Kidney tubule cell (primary cell): ENCODE results near the gene PDZD2.
"Not testable (repeated sequence)": the region's sequence is repeated elsewhere in the genome, so short reads cannot be mapped to it uniquely, and the experiment has no call there.

Source experiments
- DNase-seq: peaks from one replicate; pipeline ENCODE4 v3.0.0-alpha.2; 2018; ENCODE audit warnings: low spot score

The PDZD2 gene

DNA sequence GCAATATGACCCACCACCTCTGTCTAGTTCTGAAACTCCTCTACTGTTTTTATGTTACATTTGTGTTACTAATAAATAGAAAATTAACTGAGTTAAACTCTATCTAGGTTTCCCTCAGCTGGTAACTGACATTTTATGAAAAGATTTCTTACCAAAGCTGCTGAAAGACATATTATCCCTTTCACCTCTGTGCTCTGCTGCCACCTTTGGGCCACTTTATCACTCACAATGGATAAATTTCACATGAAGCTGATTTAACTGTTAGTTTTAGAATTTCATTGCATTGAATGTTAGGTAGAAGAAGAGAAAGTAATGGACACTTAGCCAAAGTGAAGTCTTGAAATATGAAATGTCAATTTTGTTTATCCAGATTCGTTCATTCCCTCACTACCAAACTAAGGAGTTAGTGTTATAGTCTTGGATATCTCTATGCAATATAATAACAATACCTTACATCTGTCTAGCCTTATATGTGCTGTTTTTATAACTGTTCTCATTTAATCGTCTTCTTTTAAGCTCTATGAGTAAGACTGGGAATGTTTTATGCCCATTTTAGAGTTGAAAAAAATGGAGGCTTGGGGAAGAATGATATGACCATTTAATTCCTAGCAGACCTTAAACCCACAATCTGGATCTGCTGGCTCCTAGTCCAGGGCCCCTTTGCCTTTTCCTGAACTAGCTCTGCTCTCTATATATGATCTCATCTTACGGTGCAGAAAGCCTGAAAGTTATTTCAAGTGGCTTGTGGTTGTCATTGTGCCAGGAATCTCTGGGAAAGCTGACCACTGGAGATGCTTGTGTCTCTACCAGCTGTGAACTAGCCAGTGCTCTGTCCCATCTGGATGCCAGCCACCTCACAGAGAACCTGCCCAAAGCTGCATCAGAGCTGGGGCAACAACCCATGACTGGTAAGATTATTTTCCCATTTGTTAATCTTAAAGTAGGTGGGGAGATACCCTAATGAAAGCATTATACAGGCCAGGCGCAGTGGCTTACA, 438.1 kb downstream of the PDZD2 start:
- peak; percentile 67 for DNase-seq

DNA sequence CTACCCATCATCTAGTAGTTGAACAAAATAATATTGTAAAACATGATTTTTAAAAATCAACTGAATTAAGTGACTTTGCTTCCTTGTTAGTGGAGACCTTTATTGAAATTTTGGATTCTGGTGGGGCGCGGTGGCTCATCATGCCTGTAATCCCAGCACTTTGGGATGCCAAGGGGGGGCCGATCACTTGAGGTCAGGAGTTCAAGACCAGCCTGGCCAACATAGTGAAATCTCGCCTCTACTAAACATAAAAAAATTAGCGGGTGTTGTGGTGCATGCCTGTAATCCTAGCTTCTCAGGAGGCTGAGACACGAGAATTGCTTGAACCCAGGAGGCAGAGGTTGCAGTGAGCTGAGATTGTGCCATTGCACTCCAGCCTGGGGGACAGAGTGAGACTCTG, 439.9 kb downstream of the PDZD2 start:
- not testable (repeated sequence) for DNase-seq

DNA sequence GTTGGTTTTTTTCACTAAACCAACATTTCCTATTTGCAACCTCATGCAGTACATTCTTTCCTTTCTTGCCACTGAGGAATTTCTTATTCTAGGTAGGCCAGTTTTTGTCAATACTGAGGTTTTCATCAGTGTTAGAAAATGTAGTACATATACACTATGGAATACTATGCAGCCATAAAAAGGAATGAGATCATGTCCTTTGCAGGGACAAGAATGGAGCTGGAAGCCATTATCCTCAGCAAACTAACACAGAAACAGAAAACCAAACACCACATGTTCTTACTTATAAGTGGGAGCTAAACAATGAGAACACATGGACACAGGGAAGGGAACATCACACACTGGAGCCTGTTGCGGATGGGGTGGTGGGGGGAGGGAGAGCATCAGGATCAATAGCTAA, 441.6 kb downstream of the PDZD2 start:
- DNase-seq: not testable (repeated sequence)

DNA sequence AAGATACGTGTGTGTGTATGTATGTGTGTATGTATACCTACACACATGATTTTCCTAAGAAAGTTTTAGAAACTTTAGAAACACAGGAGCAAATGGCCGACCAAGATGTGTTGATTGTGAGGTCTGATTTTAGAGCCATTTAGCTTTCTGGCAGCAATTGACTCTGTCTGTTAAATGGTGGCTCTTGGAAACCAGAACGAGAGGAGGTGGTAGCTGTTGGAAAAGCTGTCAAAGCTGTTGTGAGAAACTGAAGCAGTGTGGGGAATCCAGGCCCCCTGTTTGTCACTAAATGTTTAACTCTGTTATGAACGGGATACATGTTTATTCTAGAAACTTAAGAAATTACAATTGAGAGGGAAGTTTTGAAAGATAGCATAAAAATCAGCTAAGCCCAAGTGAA, 443.8 kb downstream of the PDZD2 start:
- DNase-seq: no peak

DNA sequence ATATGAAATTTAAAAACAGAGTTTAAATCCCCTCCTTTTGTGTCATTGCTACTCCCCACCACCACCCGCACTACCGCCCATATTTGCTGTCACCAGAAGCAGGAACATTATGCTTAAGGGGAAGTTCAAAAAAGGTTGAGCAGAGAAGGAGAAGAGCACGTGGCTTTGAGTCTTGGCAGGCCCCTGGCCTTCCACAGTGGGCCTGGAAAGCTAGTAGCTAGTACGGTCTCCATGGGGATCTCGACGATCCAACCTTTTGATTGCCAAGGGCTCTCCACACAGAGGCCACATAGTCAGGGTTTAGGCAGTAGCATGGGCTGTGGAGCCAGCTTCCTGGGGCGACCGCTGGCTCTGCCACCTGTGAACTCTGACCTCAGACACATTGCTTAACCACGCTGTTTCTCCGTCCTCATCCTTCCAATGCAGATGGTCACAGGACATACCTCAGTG, 445.1 kb downstream of the PDZD2 start:
- no peak for DNase-seq

DNA sequence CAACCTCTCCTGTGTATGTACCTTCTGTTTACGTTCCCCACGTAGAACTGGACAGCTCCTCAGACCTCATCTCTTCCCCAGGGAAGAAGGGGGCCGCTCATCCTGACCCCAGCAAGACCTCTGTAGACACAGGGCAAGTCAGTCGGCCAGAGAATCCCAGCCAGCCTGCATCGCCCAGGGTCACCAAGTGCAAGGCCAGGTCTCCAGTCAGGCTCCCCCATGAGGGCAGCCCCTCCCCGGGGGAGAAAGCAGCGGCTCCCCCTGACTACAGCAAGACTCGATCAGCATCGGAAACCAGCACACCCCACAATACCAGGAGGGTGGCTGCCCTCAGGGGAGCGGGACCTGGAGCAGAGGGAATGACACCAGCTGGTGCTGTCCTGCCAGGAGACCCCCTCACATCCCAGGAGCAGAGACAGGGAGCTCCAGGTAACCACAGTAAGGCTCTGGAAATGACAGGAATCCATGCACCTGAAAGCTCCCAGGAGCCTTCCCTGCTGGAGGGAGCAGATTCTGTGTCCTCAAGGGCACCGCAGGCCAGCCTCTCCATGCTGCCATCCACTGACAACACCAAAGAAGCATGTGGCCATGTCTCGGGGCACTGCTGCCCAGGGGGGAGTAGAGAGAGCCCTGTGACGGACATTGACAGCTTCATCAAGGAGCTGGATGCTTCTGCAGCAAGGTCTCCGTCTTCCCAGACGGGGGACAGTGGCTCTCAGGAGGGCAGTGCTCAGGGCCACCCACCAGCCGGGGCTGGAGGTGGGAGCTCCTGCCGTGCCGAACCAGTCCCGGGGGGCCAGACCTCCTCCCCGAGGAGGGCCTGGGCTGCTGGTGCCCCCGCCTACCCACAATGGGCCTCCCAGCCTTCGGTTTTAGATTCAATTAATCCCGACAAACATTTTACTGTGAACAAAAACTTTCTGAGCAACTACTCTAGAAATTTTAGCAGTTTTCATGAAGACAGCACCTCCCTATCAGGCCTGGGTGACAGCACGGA, 448.5 kb downstream of the PDZD2 start:
- no peak for DNase-seq

DNA sequence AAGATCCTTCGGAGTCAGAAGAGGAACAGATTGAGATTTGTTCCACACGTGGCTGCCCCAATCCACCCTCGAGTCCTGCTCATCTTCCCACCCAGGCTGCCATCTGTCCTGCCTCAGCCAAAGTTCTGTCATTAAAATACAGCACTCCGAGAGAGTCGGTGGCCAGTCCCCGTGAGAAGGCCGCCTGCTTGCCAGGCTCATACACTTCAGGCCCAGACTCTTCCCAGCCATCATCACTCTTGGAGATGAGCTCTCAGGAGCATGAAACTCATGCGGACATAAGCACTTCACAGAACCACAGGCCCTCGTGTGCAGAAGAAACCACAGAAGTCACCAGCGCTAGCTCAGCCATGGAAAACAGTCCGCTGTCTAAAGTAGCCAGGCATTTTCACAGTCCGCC, 449.3 kb downstream of the PDZD2 start:
- DNase-seq: no peak

DNA sequence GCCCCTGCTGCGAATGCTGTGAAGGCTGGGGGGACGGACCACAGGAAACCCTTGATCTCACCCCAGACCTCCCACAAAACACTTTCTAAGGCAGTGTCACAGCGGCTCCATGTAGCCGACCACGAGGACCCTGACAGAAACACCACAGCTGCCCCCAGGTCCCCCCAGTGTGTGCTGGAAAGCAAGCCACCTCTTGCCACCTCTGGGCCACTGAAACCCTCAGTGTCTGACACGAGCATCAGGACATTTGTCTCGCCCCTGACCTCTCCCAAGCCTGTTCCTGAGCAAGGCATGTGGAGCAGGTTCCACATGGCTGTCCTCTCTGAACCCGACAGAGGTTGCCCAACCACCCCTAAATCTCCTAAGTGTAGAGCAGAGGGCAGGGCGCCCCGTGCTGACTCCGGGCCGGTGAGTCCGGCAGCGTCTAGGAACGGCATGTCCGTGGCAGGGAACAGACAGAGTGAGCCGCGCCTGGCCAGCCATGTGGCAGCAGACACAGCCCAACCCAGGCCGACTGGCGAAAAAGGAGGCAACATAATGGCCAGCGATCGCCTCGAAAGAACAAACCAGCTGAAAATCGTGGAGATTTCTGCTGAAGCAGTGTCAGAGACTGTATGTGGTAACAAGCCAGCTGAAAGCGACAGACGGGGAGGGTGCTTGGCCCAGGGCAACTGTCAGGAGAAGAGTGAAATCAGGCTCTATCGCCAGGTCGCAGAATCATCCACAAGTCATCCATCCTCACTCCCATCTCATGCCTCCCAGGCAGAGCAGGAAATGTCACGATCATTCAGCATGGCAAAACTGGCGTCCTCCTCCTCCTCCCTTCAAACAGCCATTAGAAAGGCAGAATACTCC, 450.4 kb downstream of the PDZD2 start:
- no peak for DNase-seq

DNA sequence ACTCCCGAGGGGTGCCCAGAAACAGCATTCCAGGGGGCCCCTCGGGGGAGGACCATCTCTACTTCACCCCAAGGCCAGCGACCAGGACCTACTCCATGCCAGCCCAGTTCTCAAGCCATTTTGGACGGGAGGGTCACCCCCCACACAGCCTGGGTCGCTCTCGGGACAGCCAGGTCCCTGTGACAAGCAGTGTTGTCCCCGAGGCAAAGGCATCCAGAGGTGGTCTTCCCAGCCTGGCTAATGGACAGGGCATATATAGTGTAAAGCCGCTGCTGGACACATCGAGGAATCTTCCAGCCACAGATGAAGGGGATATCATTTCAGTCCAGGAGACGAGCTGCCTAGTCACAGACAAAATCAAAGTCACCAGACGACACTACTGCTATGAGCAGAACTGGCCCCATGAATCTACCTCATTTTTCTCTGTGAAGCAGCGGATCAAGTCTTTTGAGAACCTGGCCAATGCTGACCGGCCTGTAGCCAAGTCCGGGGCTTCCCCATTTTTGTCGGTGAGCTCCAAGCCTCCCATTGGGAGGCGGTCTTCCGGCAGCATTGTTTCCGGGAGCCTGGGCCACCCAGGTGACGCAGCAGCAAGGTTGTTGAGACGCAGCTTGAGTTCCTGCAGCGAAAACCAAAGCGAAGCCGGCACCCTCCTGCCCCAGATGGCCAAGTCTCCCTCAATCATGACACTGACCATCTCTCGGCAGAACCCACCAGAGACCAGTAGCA, 451.3 kb downstream of the PDZD2 start:
- no peak for DNase-seq

DNA sequence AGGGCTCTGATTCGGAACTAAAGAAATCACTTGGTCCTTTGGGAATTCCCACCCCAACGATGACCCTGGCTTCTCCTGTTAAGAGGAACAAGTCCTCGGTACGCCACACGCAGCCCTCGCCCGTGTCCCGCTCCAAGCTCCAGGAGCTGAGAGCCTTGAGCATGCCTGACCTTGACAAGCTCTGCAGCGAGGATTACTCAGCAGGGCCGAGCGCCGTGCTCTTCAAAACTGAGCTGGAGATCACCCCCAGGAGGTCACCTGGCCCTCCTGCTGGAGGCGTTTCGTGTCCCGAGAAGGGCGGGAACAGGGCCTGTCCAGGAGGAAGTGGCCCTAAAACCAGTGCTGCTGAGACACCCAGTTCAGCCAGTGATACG, 451.8 kb downstream of the PDZD2 start:
- no peak for DNase-seq

DNA sequence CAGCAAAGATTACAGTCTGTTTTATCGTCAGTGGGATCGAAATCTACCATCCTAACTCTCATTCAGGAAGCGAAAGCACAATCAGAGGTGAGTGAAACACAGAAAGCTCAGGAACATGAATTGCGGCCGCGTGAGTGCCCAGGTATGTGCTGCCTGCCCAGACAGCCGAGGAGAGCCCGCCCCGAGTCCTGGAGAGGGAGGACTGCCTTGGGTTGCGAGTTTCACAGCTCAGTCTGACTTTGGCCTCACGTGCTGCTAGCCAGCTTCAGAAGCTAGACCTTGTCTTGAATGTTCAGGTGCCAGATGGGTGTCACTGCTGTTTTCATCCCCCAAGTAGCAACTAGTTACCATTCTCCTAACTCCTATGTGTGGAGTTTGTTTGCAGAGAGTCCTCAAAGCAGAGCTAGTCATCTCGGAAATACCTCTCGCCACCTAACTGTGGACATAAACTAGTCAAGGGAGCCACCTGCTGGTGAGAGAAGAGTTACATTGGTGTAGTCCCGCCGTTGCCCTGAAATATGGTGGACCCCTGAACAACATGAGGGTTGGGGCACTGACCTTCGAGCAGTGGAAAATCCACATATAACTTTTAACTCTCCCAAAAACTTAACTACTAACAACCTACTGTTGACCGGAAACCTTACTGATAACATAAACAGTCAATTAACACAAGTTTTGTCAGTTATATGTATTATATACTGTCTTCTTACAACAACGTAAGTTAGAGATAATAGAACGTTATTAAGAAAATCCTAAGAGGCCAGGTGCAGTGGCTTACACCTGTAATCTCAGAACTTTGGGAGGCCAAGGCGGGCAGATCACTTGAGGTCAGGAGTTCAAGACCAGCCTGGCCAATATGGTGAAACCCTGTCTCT, 454.2 kb downstream of the PDZD2 start:
- DNase-seq: peak; percentile 77

DNA sequence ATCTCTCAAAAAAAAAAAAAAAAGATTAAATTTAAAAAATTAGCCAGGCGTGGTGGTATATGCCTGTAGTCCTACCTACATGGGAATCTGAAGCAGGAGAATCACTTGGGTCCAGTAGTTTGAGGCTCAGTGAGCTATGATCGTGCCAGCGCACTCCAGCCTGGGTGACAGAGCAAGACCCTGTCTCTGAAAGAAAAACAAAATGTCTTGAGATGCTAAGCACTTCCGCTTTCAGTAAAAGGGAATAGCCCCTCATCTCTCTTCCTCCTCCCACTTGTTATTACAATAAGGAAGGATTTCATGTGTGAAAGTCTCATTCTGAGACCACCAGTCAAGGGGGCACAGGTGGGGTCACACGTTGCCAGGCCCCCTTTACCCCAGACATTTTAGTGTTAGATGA, 455.8 kb downstream of the PDZD2 start:
- no peak for DNase-seq

DNA sequence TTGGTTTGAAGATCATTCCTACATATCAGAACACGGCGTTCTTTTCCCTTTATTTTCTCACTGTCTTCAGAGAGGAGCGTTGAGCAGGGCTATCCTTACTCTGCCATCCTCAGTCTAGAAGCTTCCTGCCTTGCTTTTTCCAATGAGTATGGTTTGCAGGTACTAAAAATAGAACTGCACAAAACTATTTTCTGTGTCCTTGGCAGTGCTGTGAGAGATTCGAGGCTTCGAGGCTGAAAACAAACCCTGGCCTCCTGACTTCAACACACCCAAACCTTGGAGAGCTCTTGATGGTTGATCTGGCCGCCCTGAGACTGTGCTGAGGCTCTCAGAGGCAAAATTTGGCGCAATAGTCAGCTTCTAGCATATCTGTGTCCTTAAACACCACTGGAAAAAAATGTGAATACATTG, 456.3 kb downstream of the PDZD2 start:
- no peak for DNase-seq

DNA sequence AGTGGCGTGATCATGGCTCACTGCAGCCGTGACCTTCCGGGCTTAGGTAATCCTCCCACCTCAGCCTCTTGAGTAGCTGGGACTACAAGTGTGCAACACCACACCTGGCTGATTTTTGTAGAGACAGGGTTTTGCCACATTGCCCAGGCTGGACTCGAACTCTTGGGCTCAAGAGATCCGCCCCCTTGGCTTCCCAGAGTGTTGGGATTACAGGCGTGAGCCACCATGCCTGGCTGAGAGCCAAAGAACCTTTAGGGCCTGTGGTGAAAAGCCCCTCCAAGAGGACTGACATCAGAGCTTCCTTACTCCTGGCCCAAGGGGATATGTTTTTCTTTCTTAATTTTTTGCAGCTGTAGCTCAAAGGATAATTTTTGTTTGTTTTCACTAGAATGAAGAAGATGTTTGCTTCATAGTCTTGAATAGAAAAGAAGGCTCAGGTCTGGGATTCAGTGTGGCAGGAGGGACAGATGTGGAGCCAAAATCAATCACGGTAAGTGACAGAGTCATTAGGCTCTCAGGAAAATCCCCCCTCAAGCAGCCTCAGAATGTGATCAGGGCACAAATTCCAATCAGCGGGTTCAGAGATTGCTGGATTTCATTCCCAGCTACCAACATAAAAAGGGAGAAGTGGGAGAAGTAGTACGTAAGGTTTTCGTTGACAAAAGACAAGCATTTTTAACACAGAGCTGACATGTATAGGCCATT, 458.1 kb downstream of the PDZD2 start:
- DNase-seq: no peak

DNA sequence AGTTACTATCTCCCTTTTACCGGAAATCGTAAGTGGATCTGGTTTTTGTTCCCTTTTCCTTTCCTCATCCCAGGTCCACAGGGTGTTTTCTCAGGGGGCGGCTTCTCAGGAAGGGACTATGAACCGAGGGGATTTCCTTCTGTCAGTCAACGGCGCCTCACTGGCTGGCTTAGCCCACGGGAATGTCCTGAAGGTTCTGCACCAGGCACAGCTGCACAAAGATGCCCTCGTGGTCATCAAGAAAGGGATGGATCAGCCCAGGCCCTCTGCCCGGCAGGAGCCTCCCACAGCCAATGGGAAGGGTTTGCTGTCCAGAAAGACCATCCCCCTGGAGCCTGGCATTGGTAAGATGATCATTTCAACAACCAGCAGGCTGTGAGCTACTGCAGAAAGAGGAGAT, 459.4 kb downstream of the PDZD2 start:
- DNase-seq: no peak

DNA sequence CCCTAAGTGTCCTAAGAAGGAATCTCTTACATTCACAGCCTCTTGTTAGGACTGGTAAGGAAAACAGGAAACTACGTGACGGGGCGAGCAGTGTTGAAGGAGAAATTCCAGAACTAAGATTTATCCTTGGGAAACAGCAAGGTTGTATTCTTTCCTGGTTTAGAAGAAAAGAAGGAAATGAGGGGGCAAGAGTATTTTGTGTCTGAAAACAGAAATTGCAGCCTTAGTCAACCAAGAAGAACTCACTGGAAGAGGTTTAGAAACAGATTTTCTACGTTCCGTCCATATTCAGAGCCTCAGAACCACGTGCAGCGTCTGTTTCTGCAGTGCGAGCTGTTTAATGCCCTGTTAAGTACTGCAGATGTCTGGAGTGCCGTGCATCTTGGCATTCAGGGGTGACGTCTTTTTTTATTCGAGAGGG, 460.0 kb downstream of the PDZD2 start:
- no peak for DNase-seq

DNA sequence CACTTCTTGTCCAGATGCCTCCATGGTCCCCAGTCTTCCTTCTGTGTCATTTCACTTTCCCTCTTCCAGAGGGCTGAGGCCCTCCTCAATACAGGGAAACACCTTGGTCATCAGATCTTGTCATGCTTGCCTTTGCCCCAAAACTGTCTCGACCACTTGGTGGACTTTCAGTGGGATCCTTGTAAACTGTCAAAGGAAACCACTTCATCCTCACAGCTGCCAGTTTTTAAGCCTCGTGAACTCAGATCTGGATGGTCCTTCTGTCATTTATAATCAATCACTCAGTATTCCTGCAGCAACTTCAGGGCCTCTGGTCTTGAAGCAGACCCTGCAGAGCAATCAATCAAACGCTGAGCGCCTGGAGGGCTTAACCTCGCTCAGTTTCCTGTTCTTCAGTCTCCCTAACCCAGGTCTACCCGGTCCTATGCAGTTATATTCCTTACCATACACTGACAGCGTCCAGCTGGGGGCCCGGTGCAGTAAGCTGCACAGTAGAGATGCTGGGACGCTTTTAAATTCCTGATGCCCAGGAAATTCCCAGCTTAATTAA, 460.6 kb downstream of the PDZD2 start:
- DNase-seq: no peak

DNA sequence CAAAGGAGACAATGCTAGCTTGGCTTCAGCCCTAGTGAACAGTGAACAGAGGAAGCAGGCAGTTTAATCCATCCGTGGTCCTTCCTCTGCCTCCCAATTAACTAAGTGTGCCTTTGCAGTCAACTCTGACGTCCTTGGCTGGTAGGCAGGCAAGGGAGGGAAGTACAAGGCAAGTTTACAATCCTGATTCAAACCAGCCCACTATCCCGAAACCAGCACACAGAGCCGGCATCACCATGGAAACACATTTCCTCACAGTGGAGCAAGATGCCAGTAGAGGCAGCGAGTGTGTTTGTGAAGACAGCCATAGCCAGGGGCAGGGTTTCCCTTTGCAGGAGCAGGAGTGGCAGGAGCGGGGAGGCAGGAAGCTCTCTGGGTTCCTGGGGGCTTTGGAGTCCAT, 461.3 kb downstream of the PDZD2 start:
- DNase-seq: no peak

DNA sequence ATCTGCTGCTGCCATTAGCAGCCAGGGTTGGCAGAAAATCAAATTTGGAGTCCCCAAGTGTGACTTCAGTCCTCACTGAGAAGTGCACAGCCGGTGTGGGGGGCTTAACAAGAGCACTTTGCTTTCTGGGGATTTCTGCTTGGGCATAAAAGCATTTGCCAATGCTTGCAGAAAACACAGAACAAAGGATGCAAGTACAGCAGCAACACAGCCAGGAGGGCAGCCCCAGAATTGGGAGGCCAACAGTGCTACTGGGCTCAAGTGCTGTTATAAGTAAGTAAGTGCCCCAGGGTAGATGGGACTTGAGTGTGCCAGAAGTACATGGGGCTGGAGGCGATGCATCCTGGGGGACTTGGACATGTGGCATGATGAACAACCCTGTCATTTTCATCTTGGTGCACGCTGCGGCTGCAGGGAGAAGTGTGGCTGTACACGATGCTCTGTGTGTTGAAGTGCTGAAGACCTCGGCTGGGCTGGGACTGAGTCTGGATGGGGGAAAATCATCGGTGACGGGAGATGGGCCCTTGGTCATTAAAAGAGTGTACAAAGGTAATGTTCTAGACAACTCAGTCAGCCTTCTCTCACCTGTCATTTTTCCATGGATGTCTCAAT, 461.9 kb downstream of the PDZD2 start:
- DNase-seq: no peak
